GM19035 (cell line): ENCODE measurements around the gene SESN3.
A peak's percentile ranks its signal among the peaks of the same experiment; 100 is the strongest.
"Not testable (repeated sequence)": the region's sequence is repeated elsewhere in the genome, so short reads cannot be mapped to it uniquely, and the experiment has no call there.

Experiments
- ATAC-seq: cut with Tn5 transposase; IDR thresholded peaks from one replicate; pipeline ENCODE4 v1.9.1; 2021; ENCODE audit not compliant: unreplicated experiment

Gene SESN3

GRCh38 chr11:95231127-95231880 lies at the start of gene SESN3:
TSS of gene SESN3 (minus strand) at chr11:95231202. CDS start at chr11:95230860, 342 bp downstream.
- peak; percentile 93 for ATAC-seq

- ATAC-seq: no peak
These were observed 49.2 kb upstream of the SESN3 start for GRCh38 chr11:95279921-95280868.

GRCh38 chr11:95277868-95278267 lies 46.9 kb upstream of the SESN3 start:
- no peak for ATAC-seq

- no peak for ATAC-seq
These were observed 45.1 kb upstream of the SESN3 start for GRCh38 chr11:95276139-95276538.

GRCh38 chr11:95273618-95274017 lies 42.6 kb upstream of the SESN3 start:
- ATAC-seq: not testable (repeated sequence)

- no peak for ATAC-seq
These were observed 38.2 kb upstream of the SESN3 start for GRCh38 chr11:95269036-95269819.

- no peak for ATAC-seq
These were observed 37.4 kb upstream of the SESN3 start for GRCh38 chr11:95268391-95268790.

GRCh38 chr11:95267601-95268213 lies 36.7 kb upstream of the SESN3 start:
- no peak for ATAC-seq

GRCh38 chr11:95266751-95267374 lies 35.9 kb upstream of the SESN3 start:
- ATAC-seq: no peak

GRCh38 chr11:95264881-95265280 lies 33.9 kb upstream of the SESN3 start:
- ATAC-seq: no peak

GRCh38 chr11:95262994-95263765 lies 32.2 kb upstream of the SESN3 start:
- no peak for ATAC-seq

GRCh38 chr11:95257456-95257971 lies 26.5 kb upstream of the SESN3 start:
- ATAC-seq: no peak

GRCh38 chr11:95256321-95256779 lies 25.3 kb upstream of the SESN3 start:
- no peak for ATAC-seq

- ATAC-seq: no peak
These were observed 24.5 kb upstream of the SESN3 start for GRCh38 chr11:95255251-95256145.

GRCh38 chr11:95254716-95255115 lies 23.7 kb upstream of the SESN3 start:
- ATAC-seq: peak; percentile 17

GRCh38 chr11:95254131-95254704 lies 23.2 kb upstream of the SESN3 start:
- peak; percentile 100 for ATAC-seq

- no peak for ATAC-seq
These were observed 22.1 kb upstream of the SESN3 start for GRCh38 chr11:95253141-95253540.

GRCh38 chr11:95252586-95252985 lies 21.6 kb upstream of the SESN3 start:
- ATAC-seq: no peak
